Superior temporal gyrus (tissue), 1 donor: ENCODE data around the gene RAD54L2.
"Not testable (repeated sequence)": the region's sequence is repeated elsewhere in the genome, so short reads cannot be mapped to it uniquely, and the experiment has no call there.

Source experiments
- DNase-seq: peaks from one replicate; pipeline ENCODE4 v3.0.0-alpha.2; 2016; ENCODE audit errors: extremely low spot score

Gene RAD54L2

GRCh38 chr3:51538459-51539290 lies at the start of gene RAD54L2:
RAD54L2 (plus strand) TSS chr3:51538719; CDS start chr3:51590421, 51,702 bp downstream.
- DNase-seq, result peak; percentile 86

- peak; percentile 71 for DNase-seq
These were observed 39.4 kb upstream of the RAD54L2 start for GRCh38 chr3:51498876-51499738.

GRCh38 chr3:51500632-51501131 lies 37.8 kb upstream of the RAD54L2 start:
- DNase-seq, result no peak

- DNase-seq, result peak; percentile 91
These were observed 36.5 kb upstream of the RAD54L2 start for GRCh38 chr3:51501833-51502561.

- no peak for DNase-seq
These were observed 36.0 kb upstream of the RAD54L2 start for GRCh38 chr3:51502562-51502910.

- DNase-seq, result no peak
These were observed 35.5 kb upstream of the RAD54L2 start for GRCh38 chr3:51503007-51503406.

- no peak for DNase-seq
These were observed 30.3 kb upstream of the RAD54L2 start for GRCh38 chr3:51508255-51508654.

- no peak for DNase-seq
These were observed 27.5 kb upstream of the RAD54L2 start for GRCh38 chr3:51510996-51511395.

GRCh38 chr3:51514210-51514609 lies 24.3 kb upstream of the RAD54L2 start:
- DNase-seq, result no peak

- no peak for DNase-seq
These were observed 18.7 kb upstream of the RAD54L2 start for GRCh38 chr3:51519848-51520247.

- not testable (repeated sequence) for DNase-seq
These were observed 17.4 kb upstream of the RAD54L2 start for GRCh38 chr3:51520906-51521730.

- no peak for DNase-seq
These were observed 16.1 kb upstream of the RAD54L2 start for GRCh38 chr3:51522273-51522962.

GRCh38 chr3:51524874-51525273 lies 13.6 kb upstream of the RAD54L2 start:
- DNase-seq, result not testable (repeated sequence)

- no peak for DNase-seq
These were observed 8.0 kb upstream of the RAD54L2 start for GRCh38 chr3:51530485-51530884.

GRCh38 chr3:51535146-51536019 lies 3.1 kb upstream of the RAD54L2 start:
- no peak for DNase-seq

- not testable (repeated sequence) for DNase-seq
These were observed 888 bp upstream of the RAD54L2 start for GRCh38 chr3:51537631-51538030.

GRCh38 chr3:51538115-51538458 lies 432 bp upstream of the RAD54L2 start:
- DNase-seq, result no peak

- no peak for DNase-seq
These were observed 897 bp downstream of the RAD54L2 start for GRCh38 chr3:51539291-51539941.

GRCh38 chr3:51542596-51542995 lies 4.1 kb downstream of the RAD54L2 start:
- DNase-seq, result not testable (repeated sequence)
